ENCODE measurements around the gene CD300LF. TPM values are rescaled to one million over a fixed set of nuclear protein-coding genes. Genes with fewer than 3 reads are reported as not detected.

Gene CD300LF
- total and polyA plus RNA-seq, 2 donors from 2014 or later: 0.49 to 3.1 TPM

DNA sequence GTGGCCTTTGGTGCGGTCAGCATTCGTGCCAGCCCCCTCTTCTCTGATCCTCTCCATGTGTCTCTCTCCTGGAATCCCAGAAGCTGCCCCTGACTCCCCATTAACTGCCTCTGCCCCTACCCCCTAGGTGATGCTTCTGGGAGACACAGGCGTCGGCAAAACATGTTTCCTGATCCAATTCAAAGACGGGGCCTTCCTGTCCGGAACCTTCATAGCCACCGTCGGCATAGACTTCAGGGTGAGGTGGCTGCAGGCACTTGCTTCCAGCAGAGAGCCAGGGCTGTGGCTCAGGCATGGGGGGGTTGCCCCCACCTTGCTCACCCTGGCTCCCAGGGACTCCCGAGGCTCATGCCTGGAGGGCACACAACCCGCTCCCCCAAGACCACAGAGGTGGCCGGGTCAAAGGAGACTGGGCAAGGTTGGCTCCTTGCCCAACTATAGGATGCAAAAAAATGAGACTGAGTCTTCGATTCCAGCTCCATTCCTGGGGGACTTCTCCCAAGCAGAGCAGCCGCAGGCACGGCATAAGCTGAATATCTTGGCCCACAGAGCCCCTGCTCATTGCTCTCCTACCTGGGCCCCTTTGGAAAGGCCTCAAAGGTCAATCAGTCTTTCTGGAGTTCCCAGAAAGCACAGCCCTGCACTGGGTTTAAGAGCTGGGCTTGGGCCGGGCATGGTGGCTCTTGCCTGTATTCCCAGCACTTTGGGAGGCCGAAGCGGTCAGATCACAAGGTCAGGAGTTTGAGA, 28.1 kb upstream of the CD300LF start:
- TF ChIP-seq, protein P1, sequence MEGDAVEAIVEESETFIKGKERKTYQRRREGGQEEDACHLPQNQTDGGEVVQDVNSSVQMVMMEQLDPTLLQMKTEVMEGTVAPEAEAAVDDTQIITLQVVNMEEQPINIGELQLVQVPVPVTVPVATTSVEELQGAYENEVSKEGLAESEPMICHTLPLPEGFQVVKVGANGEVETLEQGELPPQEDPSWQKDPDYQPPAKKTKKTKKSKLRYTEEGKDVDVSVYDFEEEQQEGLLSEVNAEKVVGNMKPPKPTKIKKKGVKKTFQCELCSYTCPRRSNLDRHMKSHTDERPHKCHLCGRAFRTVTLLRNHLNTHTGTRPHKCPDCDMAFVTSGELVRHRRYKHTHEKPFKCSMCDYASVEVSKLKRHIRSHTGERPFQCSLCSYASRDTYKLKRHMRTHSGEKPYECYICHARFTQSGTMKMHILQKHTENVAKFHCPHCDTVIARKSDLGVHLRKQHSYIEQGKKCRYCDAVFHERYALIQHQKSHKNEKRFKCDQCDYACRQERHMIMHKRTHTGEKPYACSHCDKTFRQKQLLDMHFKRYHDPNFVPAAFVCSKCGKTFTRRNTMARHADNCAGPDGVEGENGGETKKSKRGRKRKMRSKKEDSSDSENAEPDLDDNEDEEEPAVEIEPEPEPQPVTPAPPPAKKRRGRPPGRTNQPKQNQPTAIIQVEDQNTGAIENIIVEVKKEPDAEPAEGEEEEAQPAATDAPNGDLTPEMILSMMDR (IDR thresholded peaks at IDR 0.05; ENCODE audit: borderline replicate concordance, extremely low read depth, insufficient read depth): no peak
- Histone ChIP-seq H3K9me3 (ENCODE audit: control insufficient read depth in 2 of 3, insufficient read depth in 1 of 3, low read length in 3 of 3) (no peaks in the 10 kb centered on the region), H3K27me3 (ENCODE audit: control insufficient read depth, insufficient read depth, low read length) (no peaks in the 10 kb centered on the region), H3K36me3 (ENCODE audit: control insufficient read depth in 2 of 3, insufficient read depth in 3 of 3, low read length in 3 of 3) (no peaks in the 10 kb centered on the region), H3K9ac (ENCODE audit: low read length in 3 of 3) (no peak overlapping the region), H3K27ac (ENCODE audit: low read depth in 2 of 2, low read length in 2 of 2) (no peak overlapping the region), H3K4me3 (ENCODE audit: low read length in 3 of 3) (no peak overlapping the region), H3K4me1 (ENCODE audit: control insufficient read depth in 2 of 3, insufficient read depth in 2 of 3, low read depth in 1 of 3, low read length in 3 of 3) (peaks cover 0 to 20% (median 0%) of the 10 kb centered on the region in 3 donors)
- no peak for FAIRE-seq
- no peak for DNase-seq
- intact Hi-C loops (cut with DNase I): loop anchor here (10.0 kb wide), 1 partner anchor 124 kb away; no protein-coding TSS in a partner anchor

DNA sequence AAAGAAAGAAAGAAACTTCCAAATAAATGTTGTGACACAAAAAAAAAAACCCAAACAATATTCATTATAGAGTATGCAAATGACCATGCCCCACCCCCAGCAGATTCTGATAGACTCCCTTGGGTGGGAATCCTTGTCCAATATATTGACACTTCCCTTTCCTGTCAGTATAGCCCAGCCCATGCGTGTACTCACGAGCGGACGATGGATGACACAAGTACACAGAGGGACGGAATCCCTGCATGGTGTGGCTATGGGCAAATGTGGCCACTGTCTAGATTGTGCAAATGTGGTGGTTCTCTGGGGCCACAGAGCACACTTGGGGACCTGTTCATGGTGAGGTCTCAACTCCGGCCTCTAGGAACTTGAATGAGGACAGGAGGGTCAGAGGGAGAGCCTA, 27.4 kb upstream of the CD300LF start:
- DNase-seq (no peak), FAIRE-seq (no peak)
- Histone ChIP-seq H3K4me1 (ENCODE audit: control insufficient read depth in 2 of 3, insufficient read depth in 2 of 3, low read depth in 1 of 3, low read length in 3 of 3) (peaks cover 0 to 18% (median 0%) of the 10 kb centered on the region in 3 donors), H3K36me3 (ENCODE audit: control insufficient read depth in 2 of 3, insufficient read depth in 3 of 3, low read length in 3 of 3) (no peaks in the 10 kb centered on the region), H3K27me3 (ENCODE audit: control insufficient read depth, insufficient read depth, low read length) (no peaks in the 10 kb centered on the region), H3K4me3 (ENCODE audit: low read length in 3 of 3) (no peak overlapping the region), H3K27ac (ENCODE audit: low read depth in 2 of 2, low read length in 2 of 2) (no peak overlapping the region), H3K9ac (ENCODE audit: low read length in 3 of 3) (no peak overlapping the region), H3K9me3 (ENCODE audit: control insufficient read depth in 2 of 3, insufficient read depth in 1 of 3, low read length in 3 of 3) (no peaks in the 10 kb centered on the region)
- intact Hi-C loops (cut with DNase I): loop anchor here (10.0 kb wide), 1 partner anchor 125 kb away; no protein-coding TSS in a partner anchor
- TF ChIP-seq, protein P1 (IDR thresholded peaks at IDR 0.05; ENCODE audit: borderline replicate concordance, extremely low read depth, insufficient read depth): no peak

DNA sequence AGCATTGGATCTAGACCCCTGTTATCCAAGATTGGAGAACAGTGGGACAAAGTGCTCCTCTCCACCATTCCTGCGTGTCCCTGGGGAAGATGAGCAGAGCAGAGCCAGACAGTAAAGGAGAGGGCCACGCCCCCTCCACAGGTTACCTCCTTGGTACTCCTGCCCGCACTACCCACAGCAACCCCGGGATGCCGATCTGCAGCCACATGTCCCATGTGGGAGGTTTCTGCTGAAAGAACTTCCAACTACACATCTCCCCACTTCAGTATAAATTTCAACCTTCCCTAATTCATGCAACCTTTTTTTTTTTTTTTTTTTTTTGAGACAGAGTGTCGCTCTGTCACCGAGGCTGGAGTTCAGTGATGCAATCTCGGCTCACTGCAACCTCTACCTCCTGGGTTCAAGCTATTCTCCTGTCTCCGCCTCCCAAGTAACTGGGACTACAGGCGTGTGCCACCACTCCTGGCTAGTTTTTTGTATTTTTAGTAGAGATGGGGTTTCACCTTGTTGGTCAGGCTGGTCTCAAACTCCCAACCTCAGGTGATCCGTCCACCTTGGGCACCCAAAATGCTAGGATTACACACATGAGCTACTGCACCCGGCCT, 26.6 kb upstream of the CD300LF start:
- no peaks in the 10 kb centered on the region for H3K27me3 ChIP-seq (ENCODE audit: control insufficient read depth, insufficient read depth, low read length)
- H3K36me3 ChIP-seq (ENCODE audit: control insufficient read depth in 2 of 3, insufficient read depth in 3 of 3, low read length in 3 of 3): no peaks in the 10 kb centered on the region
- peaks cover 0 to 14% (median 0%) of the 10 kb centered on the region in 3 donors for H3K4me1 ChIP-seq (ENCODE audit: control insufficient read depth in 2 of 3, insufficient read depth in 2 of 3, low read depth in 1 of 3, low read length in 3 of 3)
- DNase-seq: no peak
- no peaks in the 10 kb centered on the region for H3K9me3 ChIP-seq (ENCODE audit: control insufficient read depth in 2 of 3, insufficient read depth in 1 of 3, low read length in 3 of 3)
- intact Hi-C loops (cut with DNase I): no loop called here
- H3K27ac ChIP-seq (ENCODE audit: low read depth in 2 of 2, low read length in 2 of 2): no peak overlapping the region
- FAIRE-seq: no peak
- H3K4me3 ChIP-seq (ENCODE audit: low read length in 3 of 3): no peak overlapping the region
- TF ChIP-seq, protein P1 (IDR thresholded peaks at IDR 0.05; ENCODE audit: borderline replicate concordance, extremely low read depth, insufficient read depth): no peak
- no peak overlapping the region for H3K9ac ChIP-seq (ENCODE audit: low read length in 3 of 3)

All from kidney (tissue), 14 donors.